Endothelial cell of umbilical vein (primary cell): ENCODE results near the gene CLDN11. TPM values are rescaled to one million over a fixed set of nuclear protein-coding genes. Genes with fewer than 3 reads are reported as not detected.

Experiments
- BruUV-seq: library from RNA; stranded (reverse); fragments of 400-500 nt; replicated peaks from 2 replicates; lab custom pipeline; 2021; lab: Mats Ljungman, UMichigan
- CTCF ChIA-PET: fragments of 300-600, 350-600 bp; sonication (Branson Sonifier 250); formaldehyde crosslinking; loops from one replicate; lab custom pipeline; 2021; ENCODE audit warnings: antibody characterized with exemption, inconsistent platforms; lab: Charles Lee
- POLR2A ChIA-PET: fragments of 300-600, 350-600 bp; sonication (Branson Sonifier 250); formaldehyde crosslinking; loops from one replicate; lab custom pipeline; 2021; ENCODE audit warnings: antibody characterized with exemption, inconsistent platforms; lab: Charles Lee
- DNase-seq: peaks from one replicate; pipeline ENCODE4 v3.0.0-alpha.2; 2011; ENCODE audit warnings: low read depth, low spot score
- FAIRE-seq: peaks from 2 replicates; lab custom pipeline; 2011; peaks lifted over from hg19 to GRCh38; lab: Jason Lieb, UNC
- H2AFZ ChIP-seq: 2 replicates; pipeline ENCODE4 v1.6.0; 2012; ENCODE audit warnings: low read depth, low read length, control low read depth, inconsistent platforms
- H3K27ac ChIP-seq: 2 replicates; pipeline ENCODE4 v1.5.1; 2011; ENCODE audit warnings: low read depth, mild to moderate bottlenecking, control low read depth, low read length, moderate library complexity; ENCODE audit not compliant: insufficient read depth
- H3K27me3 ChIP-seq, 2 experiments: 2 replicates each; pipeline versions ENCODE4 v1.6.0 to v1.6.1; 2011; ENCODE audit warnings: low read length in 2 of 2, mixed read lengths in 1 of 2; ENCODE audit not compliant: control insufficient read depth in 2 of 2, insufficient read depth in 2 of 2
- H3K36me3 ChIP-seq, 2 experiments: 2 replicates in 1 of 2; 3 replicates in 1 of 2; pipeline ENCODE4 v1.5.1; 2011; ENCODE audit warnings: low read length in 2 of 2, mild to moderate bottlenecking in 1 of 2, moderate library complexity in 1 of 2; ENCODE audit not compliant: control insufficient read depth in 2 of 2, insufficient read depth in 2 of 2; ENCODE audit errors: extremely low read depth in 1 of 2
- H3K4me1 ChIP-seq: 3 replicates; pipeline ENCODE4 v1.5.1; 2011; ENCODE audit warnings: mild to moderate bottlenecking, low read length; ENCODE audit not compliant: control insufficient read depth, insufficient read depth; ENCODE audit errors: extremely low read depth
- H3K4me2 ChIP-seq: 2 replicates; pipeline ENCODE4 v1.6.1; 2011; ENCODE audit warnings: low read length, control low read depth, mixed read lengths; ENCODE audit not compliant: insufficient read depth
- H3K4me3 ChIP-seq, 3 experiments: fragments of 200-600 bp in 1 of 3; sonication (generic), shearing (Covaris generic) in 1 of 3; replicated peaks in 1 of 3; 2 replicates each; pipeline ENCODE4 v1.5.1; 2011 to 2016; ENCODE audit warnings: control low read depth in 3 of 3, low read length in 3 of 3, mild to moderate bottlenecking in 2 of 3, inconsistent platforms in 1 of 3, low read depth in 1 of 3, moderate library complexity in 1 of 3; ENCODE audit not compliant: insufficient read depth in 1 of 3
- H3K79me2 ChIP-seq: 2 replicates; pipeline ENCODE4 v1.6.0; 2012; ENCODE audit warnings: low read length, inconsistent platforms; ENCODE audit not compliant: control insufficient read depth, insufficient read depth
- H3K9ac ChIP-seq: replicated peaks from 2 replicates; pipeline ENCODE3; 2011; ENCODE audit warnings: low read length, control low read depth; ENCODE audit not compliant: insufficient read depth; ENCODE audit errors: extremely low read depth
- H3K9me1 ChIP-seq: replicated peaks from 3 replicates; pipeline ENCODE4 v1.6.0; 2011; ENCODE audit warnings: mild to moderate bottlenecking, low read length; ENCODE audit not compliant: control insufficient read depth, insufficient read depth; ENCODE audit errors: extremely low read depth
- H3K9me3 ChIP-seq: replicated peaks from 2 replicates; pipeline ENCODE4 v1.5.1; 2012; ENCODE audit warnings: low read length, inconsistent platforms; ENCODE audit not compliant: control insufficient read depth, insufficient read depth
- H4K20me1 ChIP-seq: replicated peaks from 2 replicates; pipeline ENCODE3; 2011; ENCODE audit warnings: mild to moderate bottlenecking, low read length; ENCODE audit not compliant: control insufficient read depth, insufficient read depth; ENCODE audit errors: extremely low read depth
- CTCF ChIP-seq, 2 donors: IDR thresholded peaks; 1 replicate in 1 of 2; 2 replicates in 1 of 2; pipeline ENCODE4 v1.5.1; 2011; ENCODE audit warnings: low read length in 2 of 2, mild to moderate bottlenecking in 2 of 2, moderate library complexity in 2 of 2, control low read depth in 1 of 2, inconsistent platforms in 1 of 2, low read depth in 1 of 2; ENCODE audit not compliant: insufficient read depth in 1 of 2; ENCODE audit errors: extremely low read depth in 1 of 2
- GATA2 ChIP-seq: IDR thresholded peaks from 2 replicates; pipeline ENCODE4 v1.7.0; 2011; ENCODE audit warnings: low read depth, mild to moderate bottlenecking, moderate library complexity, mixed read lengths, low read length; ENCODE audit not compliant: insufficient read length, insufficient read depth
- POLR2A ChIP-seq: IDR thresholded peaks from 2 replicates; pipeline ENCODE4 v1.6.1; 2012; ENCODE audit warnings: low read depth, mild to moderate bottlenecking, control low read depth, low read length
- POLR2AphosphoS5 ChIP-seq: IDR thresholded peaks from 2 replicates; pipeline ENCODE4 v1.6.1; 2012; ENCODE audit warnings: low read depth, mild to moderate bottlenecking, control low read depth, low read length, moderate library complexity; ENCODE audit not compliant: insufficient read depth
- dilution Hi-C: fragments of 300-500 bp; cut with MboI; formaldehyde crosslinking; loops from one replicate; pipeline ENCODE4 v1.15.0; 2019; ENCODE audit warnings: low sequenced_read_pairs; ENCODE audit not compliant: extremely low pct_ligation_motif_present
- intact Hi-C: fragments of 100-400 bp; cut with micrococcal nuclease; formaldehyde crosslinking; loops from one replicate; pipeline ENCODE4 v1.10.0; 2022
- polyA plus RNA-seq, 4 experiments: library from polyadenylated mRNA; depleted of rRNA in 3 of 4; stranded (reverse) in 3 of 4; unstranded in 1 of 4; fragments of >200 nt; gene quantifications; 2 replicates each; pipeline versions ENCODE4 v1.2.1 to v1.2.3, GENCODE V29; 2011 to 2012; ENCODE audit warnings: missing spikeins in 1 of 4
- total RNA-seq: library from RNA; stranded (reverse); gene quantifications from 2 replicates; pipeline ENCODE4 v1.2.3, GENCODE V29; 2021

CLDN11 gene
- total and polyA plus RNA-seq, 2 donors (not counting 3 experiments of a cell fraction or from before 2014, with no cell fraction given): 147 to 395 TPM

GRCh38 chr3:170420307-170420821, 1.7 kb downstream of the CLDN11 start:
- Histone ChIP-seq H3K9ac (peak overlapping the region; percentile 89), H3K4me3 (peak overlapping the region; percentile 55 to 86 (median 65)), H3K27ac (peak overlapping the region; percentile 84), H3K9me3 (no peaks in the 10 kb centered on the region), H3K27me3 (no peaks in the 10 kb centered on the region), H4K20me1 (no peaks in the 10 kb centered on the region), H3K79me2 (peaks cover 71% of the 10 kb centered on the region), H3K4me1 (peaks cover 45% of the 10 kb centered on the region), H2AFZ (peak overlapping the region; percentile 66), H3K4me2 (peak overlapping the region; percentile 83), H3K36me3 (peaks cover 0 to 3% of the 10 kb centered on the region in 2 experiments), H3K9me1 (no peaks in the 10 kb centered on the region)
- ChIA-PET CTCF (interaction anchor here (0.9 to 1.7 kb wide), 3 partner anchors 10 to 391 kb away, joined by 3 to 17 read pairs (median 6); no protein-coding TSS in a partner anchor), POLR2A (interaction anchor here (0.6 kb wide), 1 partner anchor 18 kb away, joined by 3 read pairs; no protein-coding TSS in a partner anchor)
- peak; percentile 55 for DNase-seq
- TF ChIP-seq GATA2 (no peak), POLR2AphosphoS5 (peak; percentile 54), CTCF (IDR thresholded peaks at IDR 0.05; ENCODE audit: extremely low read depth in 1 of 2, insufficient read depth in 1 of 2, low read depth in 1 of 2, low read length in 2 of 2) (no peak), POLR2A (peak; percentile 51)
- dilution Hi-C loops (no loop called here), intact Hi-C loops (no loop called here)
- FAIRE-seq: peak; percentile 71
- no TSS peak for BruUV-seq
